ENCODE measurements around the gene LDLR. TPM values are rescaled to one million over a fixed set of nuclear protein-coding genes. Genes with fewer than 3 reads are reported as not detected.

Gene LDLR
- polyA plus RNA-seq, 1 donor = 35.8 TPM

- Histone ChIP-seq H3K4me1 (ENCODE audit: control insufficient read depth, insufficient read depth, low read length) (no peaks in the 10 kb centered on the region), H3K9me3 (ENCODE audit: control insufficient read depth, low read depth, low read length) (no peaks in the 10 kb centered on the region), H3K4me3 (ENCODE audit: low read length) (no peak overlapping the region), H3K27ac (ENCODE audit: low read length) (no peak overlapping the region), H3K27me3 (ENCODE audit: control insufficient read depth, insufficient read depth, low read length) (no peaks in the 10 kb centered on the region), H3K36me3 (ENCODE audit: control insufficient read depth, insufficient read depth, low read length) (peaks cover 64% of the 10 kb centered on the region)
- no CpG with 5 or more reads among the region's 8 CpGs for WGBS (ENCODE audit: insufficient coverage, low lambda C conversion rate)
- no peak for DNase-seq
Observed at GRCh38 chr19:11054200-11054599, 35.1 kb upstream of the LDLR start.

GRCh38 chr19:11054628-11055027 lies 34.6 kb upstream of the LDLR start:
- DNase-seq = no peak
- peaks cover 67% of the 10 kb centered on the region for H3K36me3 ChIP-seq (ENCODE audit: control insufficient read depth, insufficient read depth, low read length)
- no peaks in the 10 kb centered on the region for H3K27me3 ChIP-seq (ENCODE audit: control insufficient read depth, insufficient read depth, low read length)
- WGBS (ENCODE audit: insufficient coverage, low lambda C conversion rate) = no CpG with 5 or more reads among the region's 8 CpGs
- H3K4me3 ChIP-seq (ENCODE audit: low read length) = no peak overlapping the region
- H3K4me1 ChIP-seq (ENCODE audit: control insufficient read depth, insufficient read depth, low read length) = no peaks in the 10 kb centered on the region
- no peaks in the 10 kb centered on the region for H3K9me3 ChIP-seq (ENCODE audit: control insufficient read depth, low read depth, low read length)
- H3K27ac ChIP-seq (ENCODE audit: low read length) = no peak overlapping the region

GRCh38 chr19:11058246-11059030 lies 30.8 kb upstream of the LDLR start:
- no peak overlapping the region for H3K27ac ChIP-seq (ENCODE audit: low read length)
- no peak overlapping the region for H3K4me3 ChIP-seq (ENCODE audit: low read length)
- H3K36me3 ChIP-seq (ENCODE audit: control insufficient read depth, insufficient read depth, low read length) = peaks cover 70% of the 10 kb centered on the region
- H3K27me3 ChIP-seq (ENCODE audit: control insufficient read depth, insufficient read depth, low read length) = no peaks in the 10 kb centered on the region
- H3K9me3 ChIP-seq (ENCODE audit: control insufficient read depth, low read depth, low read length) = no peaks in the 10 kb centered on the region
- no peak for DNase-seq
- WGBS (ENCODE audit: insufficient coverage, low lambda C conversion rate) = no CpG with 5 or more reads among the region's 34 CpGs
- H3K4me1 ChIP-seq (ENCODE audit: control insufficient read depth, insufficient read depth, low read length) = no peaks in the 10 kb centered on the region

- no peaks in the 10 kb centered on the region for H3K9me3 ChIP-seq (ENCODE audit: control insufficient read depth, low read depth, low read length)
- DNase-seq = no peak
- H3K4me1 ChIP-seq (ENCODE audit: control insufficient read depth, insufficient read depth, low read length) = no peaks in the 10 kb centered on the region
- peaks cover 59% of the 10 kb centered on the region for H3K36me3 ChIP-seq (ENCODE audit: control insufficient read depth, insufficient read depth, low read length)
- H3K4me3 ChIP-seq (ENCODE audit: low read length) = no peak overlapping the region
- no peaks in the 10 kb centered on the region for H3K27me3 ChIP-seq (ENCODE audit: control insufficient read depth, insufficient read depth, low read length)
- H3K27ac ChIP-seq (ENCODE audit: low read length) = no peak overlapping the region
- no CpG with 5 or more reads among the region's 43 CpGs for WGBS (ENCODE audit: insufficient coverage, low lambda C conversion rate)
Observed at GRCh38 chr19:11059511-11060358, 29.5 kb upstream of the LDLR start.

GRCh38 chr19:11061952-11062351 lies 27.3 kb upstream of the LDLR start:
- no peak for DNase-seq
- peaks cover 54% of the 10 kb centered on the region for H3K36me3 ChIP-seq (ENCODE audit: control insufficient read depth, insufficient read depth, low read length)
- H3K4me1 ChIP-seq (ENCODE audit: control insufficient read depth, insufficient read depth, low read length) = no peaks in the 10 kb centered on the region
- no CpG with 5 or more reads among the region's 14 CpGs for WGBS (ENCODE audit: insufficient coverage, low lambda C conversion rate)
- H3K4me3 ChIP-seq (ENCODE audit: low read length) = no peak overlapping the region
- H3K9me3 ChIP-seq (ENCODE audit: control insufficient read depth, low read depth, low read length) = no peaks in the 10 kb centered on the region
- H3K27ac ChIP-seq (ENCODE audit: low read length) = no peak overlapping the region
- H3K27me3 ChIP-seq (ENCODE audit: control insufficient read depth, insufficient read depth, low read length) = no peaks in the 10 kb centered on the region

GRCh38 chr19:11063434-11063833 lies 25.8 kb upstream of the LDLR start:
- DNase-seq = no peak
- Histone ChIP-seq H3K36me3 (ENCODE audit: control insufficient read depth, insufficient read depth, low read length) (peaks cover 55% of the 10 kb centered on the region), H3K4me1 (ENCODE audit: control insufficient read depth, insufficient read depth, low read length) (no peaks in the 10 kb centered on the region), H3K4me3 (ENCODE audit: low read length) (no peak overlapping the region), H3K9me3 (ENCODE audit: control insufficient read depth, low read depth, low read length) (peaks cover 3% of the 10 kb centered on the region), H3K27me3 (ENCODE audit: control insufficient read depth, insufficient read depth, low read length) (no peaks in the 10 kb centered on the region), H3K27ac (ENCODE audit: low read length) (no peak overlapping the region)
- 80% methylated on average over 1 of the region's 3 CpGs for WGBS (ENCODE audit: insufficient coverage, low lambda C conversion rate)

- H3K4me1 ChIP-seq (ENCODE audit: control insufficient read depth, insufficient read depth, low read length) = no peaks in the 10 kb centered on the region
- WGBS (ENCODE audit: insufficient coverage, low lambda C conversion rate) = no CpG with 5 or more reads among the region's 10 CpGs
- H3K27me3 ChIP-seq (ENCODE audit: control insufficient read depth, insufficient read depth, low read length) = no peaks in the 10 kb centered on the region
- no peak for DNase-seq
- no peak overlapping the region for H3K27ac ChIP-seq (ENCODE audit: low read length)
- H3K4me3 ChIP-seq (ENCODE audit: low read length) = no peak overlapping the region
- peaks cover 3% of the 10 kb centered on the region for H3K9me3 ChIP-seq (ENCODE audit: control insufficient read depth, low read depth, low read length)
- H3K36me3 ChIP-seq (ENCODE audit: control insufficient read depth, insufficient read depth, low read length) = peaks cover 43% of the 10 kb centered on the region
Observed at GRCh38 chr19:11064831-11065303, 24.4 kb upstream of the LDLR start.

GRCh38 chr19:11066326-11066725 lies 22.9 kb upstream of the LDLR start:
- Histone ChIP-seq H3K27ac (ENCODE audit: low read length) (no peak overlapping the region), H3K4me3 (ENCODE audit: low read length) (no peak overlapping the region), H3K4me1 (ENCODE audit: control insufficient read depth, insufficient read depth, low read length) (no peaks in the 10 kb centered on the region), H3K36me3 (ENCODE audit: control insufficient read depth, insufficient read depth, low read length) (peaks cover 32% of the 10 kb centered on the region), H3K9me3 (ENCODE audit: control insufficient read depth, low read depth, low read length) (peaks cover 3% of the 10 kb centered on the region), H3K27me3 (ENCODE audit: control insufficient read depth, insufficient read depth, low read length) (no peaks in the 10 kb centered on the region)
- no peak for DNase-seq
- WGBS (ENCODE audit: insufficient coverage, low lambda C conversion rate) = no CpG with 5 or more reads among the region's 5 CpGs

- Histone ChIP-seq H3K4me1 (ENCODE audit: control insufficient read depth, insufficient read depth, low read length) (no peaks in the 10 kb centered on the region), H3K27ac (ENCODE audit: low read length) (no peak overlapping the region), H3K36me3 (ENCODE audit: control insufficient read depth, insufficient read depth, low read length) (peaks cover 22% of the 10 kb centered on the region), H3K9me3 (ENCODE audit: control insufficient read depth, low read depth, low read length) (peaks cover 3% of the 10 kb centered on the region), H3K27me3 (ENCODE audit: control insufficient read depth, insufficient read depth, low read length) (no peaks in the 10 kb centered on the region), H3K4me3 (ENCODE audit: low read length) (no peak overlapping the region)
- DNase-seq = no peak
- no CpG with 5 or more reads among the region's 8 CpGs for WGBS (ENCODE audit: insufficient coverage, low lambda C conversion rate)
Observed at GRCh38 chr19:11067356-11068113, 21.7 kb upstream of the LDLR start.

- WGBS (ENCODE audit: insufficient coverage, low lambda C conversion rate) = no CpG with 5 or more reads among the region's 9 CpGs
- Histone ChIP-seq H3K36me3 (ENCODE audit: control insufficient read depth, insufficient read depth, low read length) (peaks cover 18% of the 10 kb centered on the region), H3K27ac (ENCODE audit: low read length) (no peak overlapping the region), H3K27me3 (ENCODE audit: control insufficient read depth, insufficient read depth, low read length) (no peaks in the 10 kb centered on the region), H3K4me3 (ENCODE audit: low read length) (no peak overlapping the region), H3K9me3 (ENCODE audit: control insufficient read depth, low read depth, low read length) (peaks cover 3% of the 10 kb centered on the region), H3K4me1 (ENCODE audit: control insufficient read depth, insufficient read depth, low read length) (no peaks in the 10 kb centered on the region)
- DNase-seq = no peak
Observed at GRCh38 chr19:11069561-11069960, 19.7 kb upstream of the LDLR start.

Data from large intestine (tissue), 3 donors.